Spleen (tissue), 7 donors: ENCODE results near the gene HIC1.

ENCODE experiments used
- CTCF ChIP-seq, 11 experiments: fragments of 200-600 bp in 7 of 11; fragments of 450-650 bp in 4 of 11; sonication (generic) in 4 of 11; IDR thresholded peaks in 8 of 11; conservative IDR thresholded peaks in 3 of 11; 1 replicate in 7 of 11; 2 replicates in 4 of 11; pipeline versions ENCODE4 v1.4.0 to v1.8.0; 2016 to 2021; ENCODE audit warnings: antibody characterized with exemption in 11 of 11, inconsistent platforms in 4 of 11, mild to moderate bottlenecking in 1 of 11
- POLR2A ChIP-seq, 3 donors: fragments of 450-650 bp; IDR thresholded peaks; one replicate each; pipeline ENCODE4 v1.5.1; 2017; ENCODE audit warnings: antibody characterized with exemption in 3 of 3, mild to moderate bottlenecking in 1 of 3
- POLR2AphosphoS5 ChIP-seq, 3 donors: sonication (generic); formaldehyde crosslinking; IDR thresholded peaks; one replicate each; pipeline ENCODE4 v1.5.1; 2017; ENCODE audit warnings: antibody characterized with exemption in 3 of 3
- donor health status: DM: no; HTN: no; CAD: no; lungs with moderate emphysema.
- donor health status: DM: no; HTN: no; CAD: no.
- donor health status: DM: no; HTN: no; CAD: no.

- no peak for TF ChIP-seq CTCF (IDR thresholded peaks at IDR 0.05 in 8 of 11, conservative IDR thresholded peaks at IDR 0.05 in 3 of 11)
- TF ChIP-seq POLR2AphosphoS5 (IDR thresholded peaks at IDR 0.05): peak in 2 of 3 donors; percentile 43 to 67
- TF ChIP-seq POLR2A (IDR thresholded peaks at IDR 0.05): no peak
Observed at GRCh38 chr17:2056206-2057174, 1.6 kb downstream of the HIC1 start.
